ENCODE measurements around the gene ACER3.

ACER3 gene

GRCh38 chr11:77024745-77025144 is 164.0 kb downstream of the ACER3 start:
- no peak overlapping the region for H3K4me2 ChIP-seq (ENCODE audit: low read length)
- no peaks in the 10 kb centered on the region for H3K36me3 ChIP-seq (ENCODE audit: control insufficient read depth, insufficient read depth, low read length)
- no peak overlapping the region for H3K27ac ChIP-seq
- no peaks in the 10 kb centered on the region for H3K27me3 ChIP-seq (ENCODE audit: control insufficient read depth, insufficient read depth, low read length)
- H3K79me2 ChIP-seq: no peaks in the 10 kb centered on the region
- H3K4me3 ChIP-seq (ENCODE audit: low read depth, low read length): no peak overlapping the region
- H3K9ac ChIP-seq: no peak overlapping the region
- H3K4me1 ChIP-seq: no peaks in the 10 kb centered on the region
- H3K9me3 ChIP-seq (ENCODE audit: control insufficient read depth, low read length): no peaks in the 10 kb centered on the region
- TF ChIP-seq CTCF (IDR thresholded peaks at IDR 0.05): no peak
- H2AFZ ChIP-seq: no peak overlapping the region

GRCh38 chr11:77026221-77026620 is 165.5 kb downstream of the ACER3 start:
- no peaks in the 10 kb centered on the region for H3K79me2 ChIP-seq
- no peak overlapping the region for H3K9ac ChIP-seq
- no peak overlapping the region for H3K4me3 ChIP-seq (ENCODE audit: low read depth, low read length)
- no peaks in the 10 kb centered on the region for H3K27me3 ChIP-seq (ENCODE audit: control insufficient read depth, insufficient read depth, low read length)
- no peak overlapping the region for H3K27ac ChIP-seq
- H3K36me3 ChIP-seq (ENCODE audit: control insufficient read depth, insufficient read depth, low read length): no peaks in the 10 kb centered on the region
- H3K4me1 ChIP-seq: no peaks in the 10 kb centered on the region
- no peaks in the 10 kb centered on the region for H3K9me3 ChIP-seq (ENCODE audit: control insufficient read depth, low read length)
- no peak for TF ChIP-seq CTCF (IDR thresholded peaks at IDR 0.05)
- no peak overlapping the region for H3K4me2 ChIP-seq (ENCODE audit: low read length)
- H2AFZ ChIP-seq: no peak overlapping the region

GRCh38 chr11:77026743-77027142 is 166.0 kb downstream of the ACER3 start:
- no peak overlapping the region for H2AFZ ChIP-seq
- H3K4me2 ChIP-seq (ENCODE audit: low read length): no peak overlapping the region
- no peak overlapping the region for H3K27ac ChIP-seq
- no peaks in the 10 kb centered on the region for H3K36me3 ChIP-seq (ENCODE audit: control insufficient read depth, insufficient read depth, low read length)
- H3K9ac ChIP-seq: no peak overlapping the region
- no peaks in the 10 kb centered on the region for H3K27me3 ChIP-seq (ENCODE audit: control insufficient read depth, insufficient read depth, low read length)
- no peaks in the 10 kb centered on the region for H3K9me3 ChIP-seq (ENCODE audit: control insufficient read depth, low read length)
- no peaks in the 10 kb centered on the region for H3K4me1 ChIP-seq
- H3K79me2 ChIP-seq: no peaks in the 10 kb centered on the region
- H3K4me3 ChIP-seq (ENCODE audit: low read depth, low read length): no peak overlapping the region
- no peak for TF ChIP-seq CTCF (IDR thresholded peaks at IDR 0.05)

GRCh38 chr11:77027275-77027674 is 166.6 kb downstream of the ACER3 start:
- H2AFZ ChIP-seq: no peak overlapping the region
- H3K9me3 ChIP-seq (ENCODE audit: control insufficient read depth, low read length): no peaks in the 10 kb centered on the region
- H3K36me3 ChIP-seq (ENCODE audit: control insufficient read depth, insufficient read depth, low read length): no peaks in the 10 kb centered on the region
- H3K4me2 ChIP-seq (ENCODE audit: low read length): no peak overlapping the region
- no peak overlapping the region for H3K27ac ChIP-seq
- no peak for TF ChIP-seq CTCF (IDR thresholded peaks at IDR 0.05)
- H3K4me1 ChIP-seq: no peaks in the 10 kb centered on the region
- no peaks in the 10 kb centered on the region for H3K79me2 ChIP-seq
- no peaks in the 10 kb centered on the region for H3K27me3 ChIP-seq (ENCODE audit: control insufficient read depth, insufficient read depth, low read length)
- H3K9ac ChIP-seq: no peak overlapping the region
- H3K4me3 ChIP-seq (ENCODE audit: low read depth, low read length): no peak overlapping the region

GRCh38 chr11:77029829-77030228 is 169.1 kb downstream of the ACER3 start:
- no peak for TF ChIP-seq CTCF (IDR thresholded peaks at IDR 0.05)
- Histone ChIP-seq H3K4me1 (no peaks in the 10 kb centered on the region), H3K79me2 (no peaks in the 10 kb centered on the region), H3K4me3 (ENCODE audit: low read depth, low read length) (no peak overlapping the region), H3K9me3 (ENCODE audit: control insufficient read depth, low read length) (no peaks in the 10 kb centered on the region), H3K36me3 (ENCODE audit: control insufficient read depth, insufficient read depth, low read length) (no peaks in the 10 kb centered on the region), H3K27me3 (ENCODE audit: control insufficient read depth, insufficient read depth, low read length) (no peaks in the 10 kb centered on the region), H3K9ac (no peak overlapping the region), H3K4me2 (ENCODE audit: low read length) (no peak overlapping the region), H3K27ac (no peak overlapping the region), H2AFZ (no peak overlapping the region)
